ENCODE data around the gene CPM. TPM values are rescaled to one million over a fixed set of nuclear protein-coding genes. Genes with fewer than 3 reads are reported as not detected.

CPM gene
- total and polyA plus RNA-seq, 12 donors, result 2.1 to 17.8 (median 5.4) TPM

GRCh38 chr12:68910128-68910527 lies 22.8 kb downstream of the CPM start:
- TF ChIP-seq, protein P1, sequence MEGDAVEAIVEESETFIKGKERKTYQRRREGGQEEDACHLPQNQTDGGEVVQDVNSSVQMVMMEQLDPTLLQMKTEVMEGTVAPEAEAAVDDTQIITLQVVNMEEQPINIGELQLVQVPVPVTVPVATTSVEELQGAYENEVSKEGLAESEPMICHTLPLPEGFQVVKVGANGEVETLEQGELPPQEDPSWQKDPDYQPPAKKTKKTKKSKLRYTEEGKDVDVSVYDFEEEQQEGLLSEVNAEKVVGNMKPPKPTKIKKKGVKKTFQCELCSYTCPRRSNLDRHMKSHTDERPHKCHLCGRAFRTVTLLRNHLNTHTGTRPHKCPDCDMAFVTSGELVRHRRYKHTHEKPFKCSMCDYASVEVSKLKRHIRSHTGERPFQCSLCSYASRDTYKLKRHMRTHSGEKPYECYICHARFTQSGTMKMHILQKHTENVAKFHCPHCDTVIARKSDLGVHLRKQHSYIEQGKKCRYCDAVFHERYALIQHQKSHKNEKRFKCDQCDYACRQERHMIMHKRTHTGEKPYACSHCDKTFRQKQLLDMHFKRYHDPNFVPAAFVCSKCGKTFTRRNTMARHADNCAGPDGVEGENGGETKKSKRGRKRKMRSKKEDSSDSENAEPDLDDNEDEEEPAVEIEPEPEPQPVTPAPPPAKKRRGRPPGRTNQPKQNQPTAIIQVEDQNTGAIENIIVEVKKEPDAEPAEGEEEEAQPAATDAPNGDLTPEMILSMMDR (IDR thresholded peaks at IDR 0.05), result no peak
- intact Hi-C loops (cut with DNase I), result no loop called here
- ATAC-seq, result no peak
- Histone ChIP-seq H3K4me3 (no peak overlapping the region), H3K9me3 (no peaks in the 10 kb centered on the region), H3K4me1 (peaks cover 0 to 17% (median 0%) of the 10 kb centered on the region in 9 donors), H3K27ac (no peak overlapping the region), H3K27me3 (no peaks in the 10 kb centered on the region), H3K36me3 (no peaks in the 10 kb centered on the region)
- WGBS, 2 donors, result 80 to 82% methylated on average over 2 of the region's 2 CpGs
- DNase-seq, result no peak

DNA sequence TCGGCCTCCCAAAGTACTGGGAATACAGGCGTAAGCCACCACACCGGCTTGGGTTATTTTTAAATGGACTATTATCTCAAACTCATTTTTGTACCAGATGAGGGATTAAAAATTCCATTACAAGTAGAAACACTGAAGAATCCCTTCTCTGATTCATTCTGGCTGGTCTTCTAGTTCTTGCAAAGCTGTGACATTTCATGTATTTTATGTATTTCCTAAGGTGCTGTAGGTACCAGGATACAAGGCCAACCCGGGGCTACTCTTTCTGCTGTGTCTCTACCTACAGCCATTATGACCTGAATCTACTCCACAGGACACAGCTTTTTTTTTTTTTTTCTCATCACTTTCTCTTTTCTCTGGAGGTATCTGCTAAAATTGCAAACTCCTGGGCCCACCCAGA lies 24.9 kb downstream of the CPM start:
- WGBS, 2 donors, result 94 to 96% methylated on average over 4 of the region's 4 CpGs

DNA sequence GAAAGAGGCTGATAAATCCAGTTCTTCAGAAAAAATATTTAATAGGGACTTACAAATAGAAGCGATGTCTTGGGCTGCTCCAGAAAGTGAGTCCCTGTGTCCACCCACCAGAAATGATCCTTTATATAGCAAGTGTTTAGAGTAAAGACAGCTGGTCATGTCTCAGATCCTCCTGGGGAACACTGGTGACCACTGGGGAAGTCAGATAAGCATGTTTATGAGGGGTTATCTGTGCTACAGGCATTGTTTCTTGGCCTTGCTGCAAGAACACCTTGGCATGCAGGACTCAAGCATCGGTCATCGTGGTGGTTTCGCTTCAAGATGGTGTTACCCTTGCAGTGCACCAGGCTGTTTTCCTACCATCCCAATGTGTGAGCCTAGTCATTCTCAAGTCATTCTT lies 27.2 kb downstream of the CPM start:
- H3K4me1 ChIP-seq, result no peaks in the 10 kb centered on the region
- 80 to 81% methylated on average over 4 of the region's 4 CpGs for WGBS, 2 donors
- H3K4me3 ChIP-seq, result no peak overlapping the region
- H3K9me3 ChIP-seq, result no peaks in the 10 kb centered on the region
- intact Hi-C loops (cut with DNase I), result no loop called here
- DNase-seq (no peak), ATAC-seq (no peak)
- TF ChIP-seq, protein P1 (IDR thresholded peaks at IDR 0.05), result no peak
- no peaks in the 10 kb centered on the region for H3K27me3 ChIP-seq
- H3K27ac ChIP-seq, result no peak overlapping the region
- H3K36me3 ChIP-seq, result no peaks in the 10 kb centered on the region

More for the DNA sequence above, 24.9 kb downstream of the CPM start:
- ATAC-seq (no peak), DNase-seq (no peak)
- Histone ChIP-seq H3K27ac (no peak overlapping the region), H3K4me3 (no peak overlapping the region), H3K27me3 (no peaks in the 10 kb centered on the region), H3K9me3 (no peaks in the 10 kb centered on the region), H3K4me1 (no peaks in the 10 kb centered on the region), H3K36me3 (no peaks in the 10 kb centered on the region)
- intact Hi-C loops (cut with DNase I), result no loop called here
- TF ChIP-seq, protein P1 (IDR thresholded peaks at IDR 0.05), result no peak

- H3K4me3 ChIP-seq, result no peak overlapping the region
- TF ChIP-seq, protein P1 (IDR thresholded peaks at IDR 0.05), result no peak
- no peaks in the 10 kb centered on the region for H3K36me3 ChIP-seq
- no peak for ATAC-seq
- WGBS, 2 donors, result 67 to 93% methylated on average over 4 of the region's 4 CpGs
- no peak for DNase-seq
- no peak overlapping the region for H3K27ac ChIP-seq
- H3K27me3 ChIP-seq, result no peaks in the 10 kb centered on the region
- intact Hi-C loops (cut with DNase I), result no loop called here
- H3K9me3 ChIP-seq, result no peaks in the 10 kb centered on the region
- H3K4me1 ChIP-seq, result peaks cover 0 to under 1% (median 0%) of the 10 kb centered on the region in 9 donors
These were observed 28.5 kb downstream of the CPM start for GRCh38 chr12:68904351-68904962.

All from heart right ventricle (tissue), 16 donors.